Adipose tissue (tissue), 3 donors: ENCODE measurements around the gene KCNN2. TPM values are rescaled to one million over a fixed set of nuclear protein-coding genes. Genes with fewer than 3 reads are reported as not detected.

Experiments
- H3K27ac ChIP-seq: one replicate; pipeline ENCODE4 v1.5.1; 2013; ENCODE audit warnings: low read depth, low read length
- whole genome bisulfite sequencing, 3 donors: extraction: QIAGEN DNeasy Blood & Tissue Kit; methylation state at CpG; one replicate each; pipeline ENCODE4 v1.1.7; 2013; 5-methylcytosine and 5-hydroxymethylcytosine counted together
- polyA plus RNA-seq, 3 donors: library from polyadenylated mRNA; stranded (reverse); fragments of 200-250 nt; gene quantifications; one replicate each; pipeline ENCODE4 v1.2.3, GENCODE V29; 2013
- donor health status: healthy with polysubstance abuse.
- donor health status: Bipolar disorder and iron deficiency.
- donor health status: healthy.

Gene KCNN2
- polyA plus RNA-seq, 3 donors = 0.18 to 2.8 (median 0.45) TPM

DNA sequence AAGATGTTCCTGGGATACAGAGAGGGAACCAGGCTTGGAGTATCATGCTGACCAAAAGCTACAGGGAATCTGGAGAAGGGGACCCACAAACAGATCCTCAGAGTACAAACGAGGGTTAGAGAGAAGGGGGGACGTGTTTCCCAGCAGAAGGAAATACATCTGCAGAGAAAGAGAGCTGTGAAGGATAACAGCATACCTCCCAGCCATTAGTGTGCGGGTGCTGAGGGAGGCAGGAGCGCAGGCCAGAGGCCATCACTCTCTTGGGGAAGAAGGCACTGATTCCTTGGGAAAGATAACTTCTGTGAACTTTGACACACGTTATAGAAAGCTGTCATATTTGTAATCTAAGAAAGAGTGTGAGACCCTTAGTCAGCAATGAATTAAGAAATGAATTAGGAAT is 96.9 kb downstream of the KCNN2 start:
- no peak overlapping the region for H3K27ac ChIP-seq
- 67 to 77% (median 70%) methylated on average over 5 of the region's 5 CpGs for WGBS, 3 donors

DNA sequence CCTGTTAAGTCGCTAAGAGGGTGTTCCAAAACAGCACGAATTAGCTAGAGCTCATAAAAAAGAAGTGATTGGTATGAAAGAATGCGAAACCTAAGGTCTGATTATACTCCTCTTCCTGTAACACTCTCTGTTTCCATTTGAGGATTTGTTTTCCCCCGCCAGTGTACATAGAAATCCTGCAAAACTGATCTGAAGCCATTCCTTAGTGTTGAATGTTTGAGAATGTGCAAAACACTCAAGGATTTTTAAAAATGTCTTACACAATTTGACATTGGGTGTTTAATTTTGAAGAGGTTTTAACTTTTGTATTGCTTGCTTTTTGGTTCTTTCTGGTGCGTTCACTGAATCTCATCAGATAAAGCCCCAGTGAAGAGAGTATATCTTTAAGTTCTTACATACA is 105.3 kb downstream of the KCNN2 start:
- H3K27ac ChIP-seq = no peak overlapping the region
- WGBS, 3 donors = 58 to 78% (median 59%) methylated on average over 5 of the region's 5 CpGs

DNA sequence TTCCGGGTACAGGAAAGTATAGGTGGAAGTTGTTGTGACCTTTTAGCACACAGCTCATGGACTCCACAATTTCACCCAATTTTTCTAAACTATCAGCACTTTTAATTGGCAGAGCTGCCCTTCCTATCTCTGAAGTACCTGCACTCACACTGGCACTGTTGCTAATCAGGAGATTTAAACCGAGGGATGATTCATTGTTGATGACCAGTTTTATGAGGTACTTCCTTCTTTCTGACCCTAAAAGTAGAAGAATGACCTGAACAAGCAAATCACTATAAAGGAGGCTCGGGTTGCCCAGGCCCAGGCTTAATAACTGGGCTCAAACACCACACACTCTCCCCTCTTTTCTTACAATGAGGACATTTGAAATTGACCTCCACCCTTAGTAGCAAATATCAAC is 105.9 kb downstream of the KCNN2 start:
- 44 to 66% (median 50%) methylated on average over 3 of the region's 3 CpGs for WGBS, 3 donors

DNA sequence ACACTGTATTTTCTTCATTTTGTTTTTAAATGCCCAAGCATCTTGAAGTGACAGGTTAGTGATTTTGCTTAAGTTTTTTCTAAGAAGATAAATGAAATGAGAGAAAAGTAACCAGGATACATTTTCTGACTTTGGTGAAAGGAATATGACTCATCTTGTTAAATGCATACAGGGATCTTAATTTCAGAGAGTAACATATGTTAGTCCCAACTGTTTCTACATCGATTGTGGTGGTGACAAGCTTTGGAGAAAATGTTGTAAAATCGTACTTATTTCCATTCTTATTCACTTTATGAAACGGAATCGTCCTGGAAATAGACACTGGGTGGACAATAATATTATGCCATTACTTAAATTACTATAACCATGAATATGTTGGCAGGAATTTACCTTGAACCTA is 107.5 kb downstream of the KCNN2 start:
- 85 to 91% (median 88%) methylated on average over 4 of the region's 4 CpGs for WGBS, 3 donors
- H3K27ac ChIP-seq = no peak overlapping the region

More for the DNA sequence above, 105.9 kb downstream of the KCNN2 start:
- H3K27ac ChIP-seq = no peak overlapping the region

DNA sequence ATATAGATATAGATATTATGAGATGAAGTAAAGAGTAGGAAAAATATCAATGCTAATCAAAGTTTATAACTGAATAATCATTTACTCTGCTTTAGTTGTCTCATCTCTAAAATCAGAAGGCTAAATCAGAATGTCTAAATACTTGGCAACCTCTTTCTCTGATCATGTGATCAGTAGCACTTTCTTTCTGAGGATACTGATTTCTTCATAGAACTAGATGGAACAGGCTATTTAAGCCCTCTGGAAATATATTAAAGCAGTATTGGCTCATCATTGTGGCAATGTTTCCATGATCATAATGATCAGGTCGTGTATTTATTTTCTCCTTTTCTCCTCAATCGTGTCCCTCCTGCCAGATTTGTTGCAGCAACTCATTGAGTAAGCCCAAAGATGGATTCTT is 109.7 kb downstream of the KCNN2 start:
- WGBS, 3 donors = 73 to 77% (median 73%) methylated on average over 2 of the region's 2 CpGs
- no peak overlapping the region for H3K27ac ChIP-seq

DNA sequence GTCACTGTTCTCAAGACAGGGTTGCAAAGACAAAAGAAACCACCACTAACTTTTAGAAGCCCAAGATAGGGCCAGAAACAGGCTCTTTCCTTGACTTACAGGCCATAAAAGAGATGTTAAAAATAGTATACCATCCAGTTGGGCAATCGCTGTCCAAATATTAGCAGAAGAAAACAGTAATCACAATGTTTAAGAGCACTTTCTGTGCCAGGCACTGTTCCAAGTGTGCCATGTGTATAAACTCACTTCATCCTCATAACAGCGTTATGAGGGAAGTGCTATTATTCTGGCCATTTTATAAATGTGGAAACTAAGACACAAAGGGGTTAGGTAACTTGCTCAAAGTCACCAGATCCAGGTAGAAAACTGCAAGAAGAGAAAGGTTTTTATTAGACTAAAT is 111.7 kb downstream of the KCNN2 start:
- 27 to 69% (median 48%) methylated on average over 2 of the region's 2 CpGs for WGBS, 3 donors
- no peak overlapping the region for H3K27ac ChIP-seq

DNA sequence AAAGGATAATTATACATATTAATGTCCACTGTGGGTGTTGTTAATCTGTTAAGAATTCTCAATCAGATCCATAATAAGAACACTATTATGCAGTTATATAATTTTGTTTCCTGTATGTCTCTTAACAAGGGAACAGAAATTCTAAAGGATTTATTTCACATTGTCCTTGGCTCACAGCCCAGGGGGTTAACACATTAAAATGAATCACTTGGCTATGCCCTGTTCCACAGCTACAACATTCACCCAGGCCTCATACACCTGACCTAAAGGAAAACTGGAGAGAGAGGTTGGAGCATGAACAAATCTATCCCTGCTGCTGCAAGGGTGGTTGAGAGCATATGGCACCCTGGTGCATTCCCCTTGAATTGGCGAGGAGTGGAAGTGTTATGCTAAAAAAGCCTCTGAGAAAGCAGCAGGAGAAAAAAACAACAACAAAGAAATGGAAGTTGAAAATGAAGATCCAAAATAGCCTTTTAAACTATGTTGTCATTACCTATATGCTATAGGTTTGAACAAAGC is 116.0 kb downstream of the KCNN2 start:
- WGBS, 3 donors = 83 to 94% (median 88%) methylated on average over 1 of the region's 1 CpG
- H3K27ac ChIP-seq = no peak overlapping the region

DNA sequence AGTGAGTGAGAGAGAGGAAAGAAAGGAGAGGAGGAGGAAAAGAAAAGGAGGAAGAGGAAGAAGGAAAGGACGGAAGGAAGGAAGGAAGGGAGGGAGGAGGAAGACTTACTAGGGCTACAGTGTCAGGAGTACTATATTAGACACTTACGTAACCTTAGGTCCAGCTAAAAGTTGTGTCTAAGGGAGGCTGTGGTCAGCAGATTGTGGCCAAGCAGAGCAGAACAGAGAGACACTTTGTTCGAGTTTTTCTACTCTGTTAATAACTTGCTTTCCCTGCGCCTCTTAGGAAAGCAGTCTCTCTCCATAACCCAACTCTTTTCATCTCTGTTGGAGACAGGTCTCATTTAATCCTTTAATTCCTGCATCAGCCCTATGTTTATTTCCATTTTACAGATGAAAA is 138.9 kb downstream of the KCNN2 start:
- no peak overlapping the region for H3K27ac ChIP-seq
- 71 to 80% (median 75%) methylated on average over 4 of the region's 4 CpGs for WGBS, 3 donors

DNA sequence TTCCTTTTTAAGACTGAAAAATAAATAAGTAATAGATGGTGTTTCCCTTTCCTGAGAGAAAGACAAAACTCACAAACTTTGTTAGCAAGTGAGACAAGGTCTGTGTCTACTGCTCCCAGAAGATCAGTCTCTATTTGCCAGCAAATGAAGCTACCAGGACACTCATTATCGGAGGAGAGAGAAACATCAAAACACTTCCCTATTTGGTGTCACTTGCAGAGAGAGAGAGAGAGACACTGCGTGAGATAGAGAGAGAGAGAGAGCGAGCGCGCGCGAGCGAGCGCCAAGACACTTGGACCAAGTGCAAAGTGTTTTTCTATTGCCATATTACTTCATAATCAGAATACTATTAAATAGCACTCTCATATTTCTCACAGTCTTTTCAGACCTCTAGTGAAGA is 142.7 kb downstream of the KCNN2 start:
- 80 to 86% (median 86%) methylated on average over 9 of the region's 9 CpGs for WGBS, 3 donors
- H3K27ac ChIP-seq = no peak overlapping the region

DNA sequence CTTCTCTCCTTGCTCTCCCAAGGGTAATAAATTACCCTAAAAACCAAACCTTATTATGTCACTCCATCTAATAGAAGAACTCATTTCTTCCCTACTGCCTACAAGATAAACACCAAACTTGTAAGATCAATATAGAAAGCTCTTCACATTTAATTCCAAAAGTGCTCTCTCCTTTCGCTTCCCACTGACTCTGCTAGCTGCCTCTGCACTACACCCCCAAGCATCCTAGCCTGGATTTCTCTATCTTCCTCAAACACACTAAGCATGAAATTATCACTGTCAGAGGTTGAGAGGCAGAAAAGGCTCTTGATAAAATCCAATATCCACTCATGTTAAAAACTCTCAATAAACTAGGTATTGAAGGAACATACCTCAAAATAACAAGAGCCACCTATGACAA is 162.4 kb downstream of the KCNN2 start:
- 88 to 92% (median 91%) methylated on average over 1 of the region's 1 CpG for WGBS, 3 donors
- no peak overlapping the region for H3K27ac ChIP-seq

DNA sequence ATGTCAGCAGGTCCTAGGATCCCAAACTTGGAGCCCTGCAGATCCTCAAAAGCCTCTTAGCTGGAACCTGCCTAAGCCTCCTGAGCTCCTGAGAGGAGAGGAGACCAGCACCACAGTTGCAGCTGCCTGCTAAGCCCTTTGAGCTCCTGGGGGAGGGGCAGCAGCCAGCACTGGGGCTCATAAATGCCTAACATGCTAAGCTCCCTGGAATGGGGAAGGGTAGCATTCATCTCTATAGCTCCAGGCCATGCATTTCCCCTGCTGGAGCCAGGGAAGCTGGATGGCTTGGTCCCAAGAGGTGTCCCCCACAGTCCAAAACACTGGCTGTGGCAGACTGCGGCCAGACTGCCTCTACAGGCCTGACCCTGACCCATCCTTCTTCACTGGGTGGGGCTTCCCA is 182.7 kb downstream of the KCNN2 start:
- WGBS, 3 donors = 75 to 86% (median 79%) methylated on average over 1 of the region's 1 CpG
- no peak overlapping the region for H3K27ac ChIP-seq
